Pancreas (tissue), 10 donors: ENCODE data around the gene CDK18. TPM values are rescaled to one million over a fixed set of nuclear protein-coding genes. Genes with fewer than 3 reads are reported as not detected.
A peak's percentile ranks its signal among the peaks of the same experiment; 100 is the strongest.

ENCODE experiments used
- ATAC-seq, 4 donors: fragments of 200-7000 bp; cut with Tn5 transposase; one replicate each; pipeline versions ENCODE4 v1.8.0 to v1.9.1; 2020; ENCODE audit warnings: mild to moderate bottlenecking in 4 of 4, moderate library complexity in 4 of 4
- DNase-seq, 6 donors: peaks; one replicate each; pipeline ENCODE4 v3.0.0-alpha.2; 2020
- FAIRE-seq: peaks from 2 replicates; lab custom pipeline; 2012; peaks lifted over from hg19 to GRCh38; lab: Jason Lieb, UNC
- H3K27ac ChIP-seq, 4 donors: fragments of 200-600 bp; sonication (generic); 1 replicate in 3 of 4; 2 replicates in 1 of 4; pipeline versions ENCODE4 v1.5.0 to v1.8.0; 2020
- H3K27me3 ChIP-seq, 4 donors: fragments of 200-600 bp; one replicate each; pipeline ENCODE4 v1.8.0; 2021
- H3K36me3 ChIP-seq, 3 donors: fragments of 200-600 bp; sonication (generic) in 1 of 3; one replicate each; pipeline versions ENCODE4 v1.5.0 to v1.8.0; 2020 to 2021
- H3K4me1 ChIP-seq, 3 donors: fragments of 200-600 bp; one replicate each; pipeline ENCODE4 v1.8.0; 2021
- H3K4me3 ChIP-seq, 4 donors: fragments of 200-600 bp; sonication (generic) in 2 of 4; one replicate each; pipeline versions ENCODE4 v1.5.0 to v1.8.0; 2020 to 2021
- H3K9me3 ChIP-seq, 4 donors: fragments of 200-600 bp; one replicate each; pipeline ENCODE4 v1.8.0; 2021
- WGBS, 2 donors: extraction: QIAGEN DNeasy Blood & Tissue Kit; methylation state at CpG; one replicate each; pipeline ENCODE4 v1.1.7; 2013; 5-methylcytosine and 5-hydroxymethylcytosine counted together
- intact Hi-C, 3 donors: fragments of 100-400 bp; cut with DNase I; formaldehyde crosslinking; loops; one replicate each; pipeline versions ENCODE4 v1.11.1 to v1.14.2; 2022
- polyA plus RNA-seq, 2 donors: library from polyadenylated mRNA; stranded (reverse); fragments of 200-250 nt; gene quantifications; one replicate each; pipeline ENCODE4 v1.2.3, GENCODE V29; 2013
- total RNA-seq, 6 donors: library from RNA; stranded (reverse); fragmentation: NEBNext Ultra II Directional in 4 of 6; extraction: Animal tissue kit (Norgen Biotek cat#: 25700) in 4 of 6; gene quantifications; one replicate each; pipeline versions ENCODE4 v1.2.1 to v1.2.4, GENCODE V29; 2021 to 2023
- TF ChIP-seq, protein P1 (sequence below), 4 donors: fragments of 200-600 bp; sonication (generic) in 3 of 4; IDR thresholded peaks; one replicate each; pipeline versions ENCODE4 v1.5.0 to v1.8.0; 2021; ENCODE audit warnings: antibody characterized with exemption in 4 of 4
- donor health status: healthy with polysubstance abuse.
- donor health status: DM: no; HTN: no; CAD: no; lungs with moderate emphysema.
- donor health status: DM: no; HTN: no; CAD: no.
- donor health status: control.
- donor health status: control.
- donor health status: Bipolar disorder and iron deficiency.
- donor health status: DM: yes; HTN: yes; CAD: no.
- donor health status: DM: no; HTN: no; CAD: no.
- donor health status: DM: no; HTN: no; CAD: no.
- donor health status: DM: yes; HTN: yes; CAD: no.

CDK18 gene
- total and polyA plus RNA-seq, 8 donors: 7.7 to 35.4 (median 14.3) TPM

DNA sequence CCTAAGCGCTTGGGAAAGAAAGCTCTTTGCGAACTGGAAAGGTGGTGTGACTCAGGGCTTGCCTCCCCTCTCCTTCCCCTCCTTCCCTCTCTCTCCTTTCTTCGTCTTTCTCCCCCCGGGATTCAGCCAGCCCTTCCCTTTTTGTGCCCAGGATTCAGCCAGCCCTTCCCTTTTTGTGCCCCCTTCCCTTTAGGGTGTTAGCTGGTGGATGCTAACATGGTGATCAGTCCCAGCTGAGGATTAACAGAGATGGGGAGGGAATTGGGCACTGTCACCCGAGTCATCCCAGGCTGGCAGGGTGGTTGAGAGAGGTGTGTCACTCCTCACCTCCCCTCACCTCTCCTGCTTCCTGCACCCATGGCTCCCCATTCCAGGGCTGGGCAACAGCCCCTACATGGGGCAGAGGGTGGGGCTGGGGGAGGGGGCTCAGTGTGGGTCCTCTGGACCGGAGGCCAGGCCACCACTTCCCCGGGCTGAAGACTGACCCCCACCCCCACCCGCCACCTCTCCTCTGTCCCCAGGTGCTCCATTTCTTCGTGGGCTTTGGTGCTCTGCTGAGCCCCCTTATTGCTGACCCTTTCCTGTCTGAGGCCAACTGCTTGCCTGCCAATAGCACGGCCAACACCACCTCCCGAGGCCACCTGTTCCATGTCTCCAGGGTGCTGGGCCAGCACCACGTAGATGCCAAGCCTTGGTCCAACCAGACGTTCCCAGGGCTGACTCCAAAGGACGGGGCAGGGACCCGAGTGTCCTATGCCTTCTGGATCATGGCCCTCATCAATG lies 75.9 kb downstream of the CDK18 start:
- Histone ChIP-seq H3K4me1 (peaks cover 0 to 7% (median 3%) of the 10 kb centered on the region in 3 donors), H3K4me3 (no peak overlapping the region), H3K36me3 (no peaks in the 10 kb centered on the region), H3K27me3 (no peaks in the 10 kb centered on the region), H3K9me3 (no peaks in the 10 kb centered on the region), H3K27ac (no peak overlapping the region)
- intact Hi-C loops: loop anchor here in 1 of 3 donors (10.0 kb wide), 1 partner anchor 46 kb away; no protein-coding TSS in a partner anchor
- no peak for FAIRE-seq
- ATAC-seq: no peak
- TF ChIP-seq, protein P1, sequence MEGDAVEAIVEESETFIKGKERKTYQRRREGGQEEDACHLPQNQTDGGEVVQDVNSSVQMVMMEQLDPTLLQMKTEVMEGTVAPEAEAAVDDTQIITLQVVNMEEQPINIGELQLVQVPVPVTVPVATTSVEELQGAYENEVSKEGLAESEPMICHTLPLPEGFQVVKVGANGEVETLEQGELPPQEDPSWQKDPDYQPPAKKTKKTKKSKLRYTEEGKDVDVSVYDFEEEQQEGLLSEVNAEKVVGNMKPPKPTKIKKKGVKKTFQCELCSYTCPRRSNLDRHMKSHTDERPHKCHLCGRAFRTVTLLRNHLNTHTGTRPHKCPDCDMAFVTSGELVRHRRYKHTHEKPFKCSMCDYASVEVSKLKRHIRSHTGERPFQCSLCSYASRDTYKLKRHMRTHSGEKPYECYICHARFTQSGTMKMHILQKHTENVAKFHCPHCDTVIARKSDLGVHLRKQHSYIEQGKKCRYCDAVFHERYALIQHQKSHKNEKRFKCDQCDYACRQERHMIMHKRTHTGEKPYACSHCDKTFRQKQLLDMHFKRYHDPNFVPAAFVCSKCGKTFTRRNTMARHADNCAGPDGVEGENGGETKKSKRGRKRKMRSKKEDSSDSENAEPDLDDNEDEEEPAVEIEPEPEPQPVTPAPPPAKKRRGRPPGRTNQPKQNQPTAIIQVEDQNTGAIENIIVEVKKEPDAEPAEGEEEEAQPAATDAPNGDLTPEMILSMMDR (IDR thresholded peaks at IDR 0.05): no peak
- 75 to 88% methylated on average over 15 of the region's 15 CpGs for WGBS, 2 donors
- DNase-seq: peak in 1 of 6 donors; percentile 11

DNA sequence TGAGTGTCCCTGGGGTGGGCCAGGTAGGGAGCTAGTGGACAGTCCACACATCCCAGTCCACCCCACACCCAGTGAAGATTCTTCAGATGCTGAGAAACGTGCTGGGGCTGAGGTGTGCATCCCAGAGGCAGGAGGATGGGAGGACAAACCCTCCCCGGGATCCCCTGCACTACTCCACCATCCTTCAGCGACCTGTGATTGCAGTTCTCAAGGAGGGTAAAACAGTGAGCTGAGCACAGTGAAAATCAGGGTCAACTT lies 76.4 kb downstream of the CDK18 start:
- no peak overlapping the region for H3K4me3 ChIP-seq
- TF ChIP-seq, protein P1 (IDR thresholded peaks at IDR 0.05): no peak
- DNase-seq (no peak), ATAC-seq (no peak), FAIRE-seq (no peak)
- H3K9me3 ChIP-seq: no peaks in the 10 kb centered on the region
- no peaks in the 10 kb centered on the region for H3K27me3 ChIP-seq
- no peaks in the 10 kb centered on the region for H3K36me3 ChIP-seq
- H3K4me1 ChIP-seq: peaks cover 0 to 12% (median 8%) of the 10 kb centered on the region in 3 donors
- H3K27ac ChIP-seq: no peak overlapping the region
- intact Hi-C loops: loop anchor here in 1 of 3 donors (10.0 kb wide), 1 partner anchor 46 kb away; no protein-coding TSS in a partner anchor
- 80 to 84% methylated on average over 3 of the region's 3 CpGs for WGBS, 2 donors

DNA sequence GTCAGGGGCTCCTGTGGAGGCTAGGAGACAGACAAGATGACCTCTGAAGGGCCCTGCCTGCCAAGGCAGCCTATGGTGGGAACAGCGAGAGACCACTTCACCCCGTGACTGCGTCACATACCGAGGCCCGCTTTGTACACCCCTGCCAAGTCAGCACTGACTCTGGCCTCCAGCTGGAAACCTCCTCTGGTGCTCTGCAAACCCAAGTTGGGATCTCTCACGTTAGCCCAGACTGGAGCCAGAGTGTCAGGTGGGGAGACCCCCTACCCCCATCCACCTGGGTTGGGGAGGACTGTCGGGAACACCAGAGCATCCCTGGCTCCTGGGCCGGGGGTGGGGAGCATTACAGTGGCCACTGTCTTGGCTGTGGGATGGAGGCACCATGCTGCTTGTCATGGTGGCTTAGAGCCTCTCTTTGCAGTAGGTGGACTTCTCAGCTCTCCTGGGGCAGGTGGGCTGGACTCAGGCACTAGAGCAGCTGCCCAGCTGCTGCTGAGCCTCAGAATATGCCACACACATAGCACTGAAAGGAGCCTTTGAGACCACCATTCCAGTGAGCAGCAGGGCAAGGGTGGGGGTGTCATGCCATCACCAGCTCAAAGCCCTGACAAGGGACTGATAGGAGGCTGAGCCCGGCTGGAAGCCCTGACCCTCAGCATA lies 77.0 kb downstream of the CDK18 start:
- no peak for ATAC-seq
- H3K4me3 ChIP-seq: no peak overlapping the region
- intact Hi-C loops: loop anchor here in 1 of 3 donors (10.0 kb wide), 1 partner anchor 47 kb away; no protein-coding TSS in a partner anchor
- H3K27me3 ChIP-seq: no peaks in the 10 kb centered on the region
- peak overlapping the region in 2 of 4 donors; percentile 9 to 79 for H3K27ac ChIP-seq
- no peak for FAIRE-seq
- peak in 1 of 6 donors; percentile 12 for DNase-seq
- H3K36me3 ChIP-seq: no peaks in the 10 kb centered on the region
- H3K9me3 ChIP-seq: no peaks in the 10 kb centered on the region
- 86 to 97% methylated on average over 9 of the region's 9 CpGs for WGBS, 2 donors
- H3K4me1 ChIP-seq: peaks cover 0 to 13% (median 11%) of the 10 kb centered on the region in 3 donors
- TF ChIP-seq, protein P1 (IDR thresholded peaks at IDR 0.05): no peak

DNA sequence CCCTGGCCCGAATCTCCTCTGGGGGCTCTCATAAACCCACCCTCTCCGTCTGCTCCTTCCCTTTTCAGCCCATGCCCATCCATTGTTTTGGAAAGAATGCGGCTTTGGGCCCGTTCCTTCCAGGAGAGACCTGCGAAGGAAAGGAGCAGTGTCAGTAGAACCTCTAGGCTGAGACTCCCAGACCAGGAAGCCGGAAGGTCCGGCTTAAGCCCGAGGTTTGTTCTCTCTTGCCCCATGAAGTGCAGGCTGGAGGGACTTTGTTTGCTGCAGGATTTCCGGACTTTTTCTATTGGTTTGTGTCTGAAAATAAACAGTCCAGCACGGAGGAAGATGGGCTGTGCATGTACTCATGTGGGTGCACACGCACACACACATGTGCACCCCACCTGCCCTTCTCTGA lies 77.6 kb downstream of the CDK18 start:
- Histone ChIP-seq H3K27me3 (no peaks in the 10 kb centered on the region), H3K4me1 (peaks cover 0 to 13% (median 11%) of the 10 kb centered on the region in 3 donors), H3K4me3 (no peak overlapping the region), H3K36me3 (no peaks in the 10 kb centered on the region), H3K9me3 (no peaks in the 10 kb centered on the region), H3K27ac (peak overlapping the region in 2 of 4 donors; percentile 9 to 79)
- intact Hi-C loops: loop anchor here in 1 of 3 donors (10.0 kb wide), 1 partner anchor 47 kb away; no protein-coding TSS in a partner anchor
- WGBS, 2 donors: 77 to 81% methylated on average over 11 of the region's 11 CpGs
- DNase-seq (peak in 1 of 6 donors; percentile 12), FAIRE-seq (no peak), ATAC-seq (no peak)
- TF ChIP-seq, protein P1 (IDR thresholded peaks at IDR 0.05): no peak

Other genes starting within 250 kb of the CDK18 start
- gene NUAK2, start 182.9 kb upstream of the CDK18 start, total RNA-seq: 10 to 100 TPM in 2 of 6 donors, 1 to 10 TPM in 4; 6.3 to 14.4 (median 8.6) TPM
- 1 to 10 TPM; 7.9 to 9.5 TPM for gene NUAK2, start 182.9 kb upstream of the CDK18 start, polyA plus RNA-seq
- 1 to 10 TPM in 1 of 6 donors, under 1 TPM in 5; 0.28 to 1.5 (median 0.68) TPM for gene KLHDC8A, start 147.7 kb upstream of the CDK18 start, total RNA-seq
- gene KLHDC8A, start 147.7 kb upstream of the CDK18 start, polyA plus RNA-seq: 1 to 10 TPM in 1 of 2 donors, under 1 TPM in 1; 0.99 to 5.4 TPM
- under 1 TPM in 2 of 6 donors, not detected in 4; 0.28 to 0.32 TPM for gene LEMD1, start 82.6 kb upstream of the CDK18 start, total RNA-seq
- gene LEMD1, start 82.6 kb upstream of the CDK18 start, polyA plus RNA-seq: not detected
- gene BLACAT1, start 48.6 kb upstream of the CDK18 start, total RNA-seq: under 1 TPM in 5 of 6 donors, not detected in 1; 0.09 to 0.34 (median 0.17) TPM
- under 1 TPM in 1 of 2 donors, not detected in 1; 0.09 TPM for gene BLACAT1, start 48.6 kb upstream of the CDK18 start, polyA plus RNA-seq
- gene ELK4, start 127.3 kb downstream of the CDK18 start, total RNA-seq: 10 to 100 TPM; 18.5 to 42.7 (median 26.6) TPM
- gene ELK4, start 127.3 kb downstream of the CDK18 start, polyA plus RNA-seq: 1 to 10 TPM; 5.7 to 7.2 TPM
- gene SLC45A3, start 175.8 kb downstream of the CDK18 start, total RNA-seq: 1 to 10 TPM in 3 of 6 donors, under 1 TPM in 3; 0.28 to 2.1 (median 0.90) TPM
- gene SLC45A3, start 175.8 kb downstream of the CDK18 start, polyA plus RNA-seq: 1 to 10 TPM; 1.4 to 4.7 TPM
- 10 to 100 TPM; 33.0 to 69.6 (median 53.5) TPM for gene NUCKS1, start 245.5 kb downstream of the CDK18 start, total RNA-seq
- gene NUCKS1, start 245.5 kb downstream of the CDK18 start, polyA plus RNA-seq: 10 to 100 TPM; 15.1 to 91.4 TPM